CD4-positive, alpha-beta T cell treated with Interleukin-17A for 1 hour (primary cell): ENCODE data around the gene KCNQ2.

Experiments
- DNase-seq: peaks from one replicate; pipeline ENCODE4 v3.0.0-alpha.2; 2020

The KCNQ2 gene

GRCh38 chr20:63501818-63502670, 29.6 kb upstream of the KCNQ2 start:
- DNase-seq = no peak

- no peak for DNase-seq
Observed at GRCh38 chr20:63500902-63501817, 28.7 kb upstream of the KCNQ2 start.

GRCh38 chr20:63500151-63500901, 27.9 kb upstream of the KCNQ2 start:
- DNase-seq = no peak

GRCh38 chr20:63499338-63499969, 27.0 kb upstream of the KCNQ2 start:
- DNase-seq = no peak

- DNase-seq = peak; percentile 62
Observed at GRCh38 chr20:63498960-63499337, 26.5 kb upstream of the KCNQ2 start, which contains the start of gene EEF1A2. TSS of gene EEF1A2 (minus strand) at chr20:63499083. CDS start at chr20:63497763, 1,320 bp downstream.

GRCh38 chr20:63497946-63498935, 25.8 kb upstream of the KCNQ2 start:
- DNase-seq = no peak

GRCh38 chr20:63497138-63497945, 24.9 kb upstream of the KCNQ2 start:
- DNase-seq = no peak

GRCh38 chr20:63496596-63497120, 24.2 kb upstream of the KCNQ2 start:
- no peak for DNase-seq

- DNase-seq = peak; percentile 76
Observed at GRCh38 chr20:63495741-63496595, 23.5 kb upstream of the KCNQ2 start.

GRCh38 chr20:63495167-63495720, 22.8 kb upstream of the KCNQ2 start:
- no peak for DNase-seq

GRCh38 chr20:63494420-63495166, 22.1 kb upstream of the KCNQ2 start:
- no peak for DNase-seq

GRCh38 chr20:63494084-63494419, 21.6 kb upstream of the KCNQ2 start:
- DNase-seq = no peak

GRCh38 chr20:63493563-63494020, 21.1 kb upstream of the KCNQ2 start:
- no peak for DNase-seq

- DNase-seq = no peak
Observed at GRCh38 chr20:63492982-63493381, 20.5 kb upstream of the KCNQ2 start.

- no peak for DNase-seq
Observed at GRCh38 chr20:63492518-63492917, 20.1 kb upstream of the KCNQ2 start.

GRCh38 chr20:63491635-63492230, 19.3 kb upstream of the KCNQ2 start:
- DNase-seq = no peak

GRCh38 chr20:63491078-63491477, 18.6 kb upstream of the KCNQ2 start:
- no peak for DNase-seq

- no peak for DNase-seq
Observed at GRCh38 chr20:63490416-63490815, 18.0 kb upstream of the KCNQ2 start.
